Neutrophil (primary cell): ENCODE data around the gene CCL21.
"Not testable (repeated sequence)": the region's sequence is repeated elsewhere in the genome, so short reads cannot be mapped to it uniquely, and the experiment has no call there.

ENCODE experiments used
- H3K27ac ChIP-seq: fragments of 200-600 bp; sonication (generic); 2 replicates; pipeline ENCODE4 v1.5.1; 2016; ENCODE audit warnings: mild to moderate bottlenecking, moderate library complexity
- H3K27me3 ChIP-seq: fragments of 200-600 bp; sonication (generic); 2 replicates; pipeline ENCODE4 v1.6.0; 2016; ENCODE audit warnings: mild to moderate bottlenecking
- H3K36me3 ChIP-seq: fragments of 200-600 bp; sonication (generic); 2 replicates; pipeline ENCODE4 v1.5.1; 2017
- H3K4me1 ChIP-seq, 2 experiments: fragments of 200-600 bp in 1 of 2; sonication (generic) in 1 of 2; 1 replicate in 1 of 2; 2 replicates in 1 of 2; pipeline versions ENCODE4 v1.5.1 to v1.6.1; 2013 to 2016; ENCODE audit warnings: low read depth in 1 of 2, low read length in 1 of 2, mild to moderate bottlenecking in 1 of 2, moderate library complexity in 1 of 2; ENCODE audit not compliant: control insufficient read depth in 1 of 2, insufficient read depth in 1 of 2
- H3K4me3 ChIP-seq, 2 experiments: fragments of 200-600 bp in 1 of 2; sonication (generic) in 1 of 2; 1 replicate in 1 of 2; 2 replicates in 1 of 2; pipeline ENCODE4 v1.5.1; 2013 to 2016; ENCODE audit warnings: low read depth in 1 of 2, low read length in 1 of 2, mild to moderate bottlenecking in 1 of 2, moderate library complexity in 1 of 2
- H3K9me3 ChIP-seq: fragments of 200-600 bp; sonication (generic); 2 replicates; pipeline ENCODE4 v1.5.1; 2016
- CTCF ChIP-seq: fragments of 200-600 bp; sonication (generic); IDR thresholded peaks from 2 replicates; pipeline ENCODE4 v1.5.1; 2016; ENCODE audit warnings: antibody characterized with exemption

Gene CCL21

GRCh38 chr9:34741628-34742027 lies 31.7 kb upstream of the CCL21 start:
- no peaks in the 10 kb centered on the region for H3K4me1 ChIP-seq
- TF ChIP-seq CTCF, result no peak
- H3K36me3 ChIP-seq, result no peaks in the 10 kb centered on the region
- no peaks in the 10 kb centered on the region for H3K9me3 ChIP-seq
- no peak overlapping the region for H3K27ac ChIP-seq
- peaks cover 21% of the 10 kb centered on the region for H3K27me3 ChIP-seq
- H3K4me3 ChIP-seq, result no peak overlapping the region

GRCh38 chr9:34740176-34740575 lies 30.2 kb upstream of the CCL21 start:
- H3K27ac ChIP-seq, H3K9me3 ChIP-seq, H3K4me3 ChIP-seq, H3K36me3 ChIP-seq, H3K4me1 ChIP-seq: not testable (repeated sequence)
- peaks cover 15% of the 10 kb centered on the region for H3K27me3 ChIP-seq

GRCh38 chr9:34737677-34738260 lies 27.8 kb upstream of the CCL21 start:
- H3K36me3 ChIP-seq, result no peaks in the 10 kb centered on the region
- no peak for TF ChIP-seq CTCF
- H3K4me1 ChIP-seq, result no peaks in the 10 kb centered on the region
- peaks cover 4% of the 10 kb centered on the region for H3K27me3 ChIP-seq
- H3K9me3 ChIP-seq, result no peaks in the 10 kb centered on the region
- H3K27ac ChIP-seq, result no peak overlapping the region
- no peak overlapping the region for H3K4me3 ChIP-seq

- Histone ChIP-seq H3K4me1 (no peaks in the 10 kb centered on the region), H3K27ac (no peak overlapping the region), H3K36me3 (no peaks in the 10 kb centered on the region), H3K27me3 (peaks cover 9% of the 10 kb centered on the region), H3K9me3 (no peaks in the 10 kb centered on the region), H3K4me3 (no peak overlapping the region)
- no peak for TF ChIP-seq CTCF
These were observed 24.8 kb upstream of the CCL21 start for GRCh38 chr9:34734720-34735119.

GRCh38 chr9:34732886-34733285 lies 22.9 kb upstream of the CCL21 start:
- no peak overlapping the region for H3K27ac ChIP-seq
- H3K36me3 ChIP-seq, result no peaks in the 10 kb centered on the region
- H3K9me3 ChIP-seq, result no peaks in the 10 kb centered on the region
- no peak overlapping the region for H3K4me3 ChIP-seq
- peaks cover 5% of the 10 kb centered on the region for H3K27me3 ChIP-seq
- H3K4me1 ChIP-seq, result no peaks in the 10 kb centered on the region
- no peak for TF ChIP-seq CTCF

- H3K27ac ChIP-seq, result no peak overlapping the region
- no peak for TF ChIP-seq CTCF
- no peak overlapping the region for H3K4me3 ChIP-seq
- peaks cover 5% of the 10 kb centered on the region for H3K27me3 ChIP-seq
- no peaks in the 10 kb centered on the region for H3K36me3 ChIP-seq
- no peaks in the 10 kb centered on the region for H3K9me3 ChIP-seq
- no peaks in the 10 kb centered on the region for H3K4me1 ChIP-seq
These were observed 22.5 kb upstream of the CCL21 start for GRCh38 chr9:34732478-34732877.
